HCT116 (cell line): ENCODE measurements around the gene CCDC81. TPM values are rescaled to one million over a fixed set of nuclear protein-coding genes. Genes with fewer than 3 reads are reported as not detected.

ENCODE experiments used
- ATAC-seq: fragments of 200-7000 bp; cut with Tn5 transposase; 2 replicates; pipeline ENCODE4 v1.9.1; 2020; ENCODE audit warnings: mild to moderate bottlenecking, moderate library complexity
- BruUV-seq: library from RNA; stranded (reverse); fragments of 400-500 nt; replicated peaks from 2 replicates; lab custom pipeline; 2021; lab: Mats Ljungman, UMichigan
- CTCF ChIA-PET: fragments of 300-600 bp; sonication (Branson Sonifier 250); formaldehyde crosslinking; loops from one replicate; lab custom pipeline; 2021; ENCODE audit warnings: antibody characterized with exemption; lab: Charles Lee
- POLR2A ChIA-PET: fragments of 300-600, 350-600 bp; sonication (Branson Sonifier 250); formaldehyde crosslinking; loops from one replicate; lab custom pipeline; 2021; ENCODE audit warnings: antibody characterized with exemption; lab: Charles Lee
- RAD21 ChIA-PET, 2 experiments: fragments of 300-600 bp; sonication (Branson Sonifier 250); formaldehyde crosslinking; loops; one replicate each; lab custom pipeline; 2023; ENCODE audit warnings: low total read pairs in 2 of 2; ENCODE audit not compliant: uncharacterized antibody in 2 of 2, unreplicated experiment in 2 of 2, low non-redundant PET in 1 of 2; lab: Charles Lee
- DNase-seq: peaks from one replicate; pipeline ENCODE4 v3.0.0-alpha.2; 2010; ENCODE audit warnings: low read depth, low spot score
- H2AFZ ChIP-seq: fragments of 200-600 bp; shearing (Covaris generic), sonication (generic); 2 replicates; pipeline ENCODE4 v1.6.1; 2017; ENCODE audit warnings: low read depth, mixed run types, mixed read lengths, antibody characterized with exemption, low read length; ENCODE audit not compliant: poor library complexity, severe bottlenecking
- H3K27ac ChIP-seq: 2 replicates; pipeline ENCODE4 v1.5.1; 2012; ENCODE audit warnings: low read depth, low read length
- H3K27me3 ChIP-seq: fragments of 200-600 bp; sonication (generic); 2 replicates; pipeline ENCODE4 v1.6.1; 2016; ENCODE audit warnings: mixed run types, low read length, mixed read lengths; ENCODE audit not compliant: insufficient read depth
- H3K36me3 ChIP-seq, 2 experiments: fragments of 200-500 bp in 1 of 2; fragments of 200-600 bp in 1 of 2; sonication (Bioruptor generic) in 1 of 2; sonication (generic) in 1 of 2; 2 replicates each; pipeline versions ENCODE4 v1.5.1 to v1.6.1; 2014 to 2016; ENCODE audit warnings: low read length in 2 of 2, inconsistent platforms in 1 of 2, mixed read lengths in 1 of 2, mixed run types in 1 of 2; ENCODE audit not compliant: insufficient read depth in 2 of 2, control insufficient read depth in 1 of 2
- H3K4me1 ChIP-seq, 2 experiments: fragments of 200-600 bp in 1 of 2; sonication (generic) in 1 of 2; 2 replicates each; pipeline versions ENCODE4 v1.5.1 to v1.6.1; 2012 to 2017; ENCODE audit warnings: low read length in 2 of 2, inconsistent platforms in 1 of 2, mild to moderate bottlenecking in 1 of 2, mixed read lengths in 1 of 2, mixed run types in 1 of 2, moderate library complexity in 1 of 2; ENCODE audit not compliant: insufficient read depth in 2 of 2, control insufficient read depth in 1 of 2
- H3K4me2 ChIP-seq: fragments of 200-600 bp; sonication (generic); 2 replicates; pipeline ENCODE4 v1.6.1; 2017; ENCODE audit warnings: mixed run types, low read length, mixed read lengths
- H3K4me3 ChIP-seq, 2 experiments: fragments of 200-600 bp in 1 of 2; sonication (generic) in 1 of 2; replicated peaks in 1 of 2; 2 replicates each; pipeline ENCODE4 v1.5.1; 2011 to 2016; ENCODE audit warnings: low read length in 2 of 2, control low read depth in 1 of 2, low read depth in 1 of 2, mild to moderate bottlenecking in 1 of 2, mixed read lengths in 1 of 2, mixed run types in 1 of 2
- H3K79me2 ChIP-seq: fragments of 200-600 bp; sonication (generic); 2 replicates; pipeline ENCODE4 v1.6.1; 2017; ENCODE audit warnings: mild to moderate bottlenecking, mixed run types, low read length, moderate library complexity, mixed read lengths; ENCODE audit not compliant: insufficient read depth
- H3K9ac ChIP-seq: fragments of 200-600 bp; sonication (generic); 2 replicates; pipeline ENCODE4 v1.6.1; 2016; ENCODE audit warnings: low read length, mixed read lengths
- H3K9me2 ChIP-seq: fragments of 200-600 bp; sonication (generic), shearing (Covaris generic); 2 replicates; pipeline ENCODE4 v1.6.1; 2017; ENCODE audit warnings: mixed run types, mild to moderate bottlenecking, moderate library complexity; ENCODE audit not compliant: insufficient read depth
- H3K9me3 ChIP-seq, 2 experiments: fragments of 200-500 bp in 1 of 2; fragments of 200-600 bp in 1 of 2; sonication (Bioruptor generic) in 1 of 2; sonication (generic) in 1 of 2; 2 replicates each; pipeline ENCODE4 v1.6.1; 2014 to 2017; ENCODE audit warnings: low read length in 2 of 2, mixed read lengths in 2 of 2, inconsistent platforms in 1 of 2, low read depth in 1 of 2, mild to moderate bottlenecking in 1 of 2, mixed run types in 1 of 2, moderate library complexity in 1 of 2; ENCODE audit not compliant: control insufficient read depth in 1 of 2, insufficient read depth in 1 of 2
- H4K20me1 ChIP-seq: fragments of 200-600 bp; sonication (generic), shearing (Covaris generic); 2 replicates; pipeline ENCODE4 v1.6.1; 2017; ENCODE audit warnings: mixed run types, mild to moderate bottlenecking, moderate library complexity; ENCODE audit not compliant: insufficient read depth
- CBX3 ChIP-seq: IDR thresholded peaks from 2 replicates; pipeline ENCODE4 v1.6.1; 2012; ENCODE audit warnings: low read depth
- EZH2 ChIP-seq: fragments of 200-600 bp; sonication (generic); IDR thresholded peaks from 2 replicates; pipeline ENCODE4 v1.6.1; 2017; ENCODE audit warnings: antibody characterized with exemption, mixed run types
- EZH2phosphoT487 ChIP-seq: fragments of 200-600 bp; IDR thresholded peaks from 2 replicates; pipeline ENCODE4 v1.6.1; 2018; ENCODE audit warnings: antibody characterized with exemption, borderline replicate concordance
- FOSL1 ChIP-seq: IDR thresholded peaks from 2 replicates; pipeline ENCODE4 v1.6.1; 2012; ENCODE audit warnings: low read depth
- POLR2A ChIP-seq: IDR thresholded peaks from 2 replicates; pipeline ENCODE4 v1.7.0; 2011; ENCODE audit warnings: borderline replicate concordance; ENCODE audit not compliant: insufficient read depth, insufficient read length; ENCODE audit errors: extremely low read depth
- RAD21 ChIP-seq: IDR thresholded peaks from 2 replicates; pipeline ENCODE4 v1.6.1; 2012; ENCODE audit warnings: low read depth, mild to moderate bottlenecking
- SIN3A ChIP-seq: IDR thresholded peaks from 2 replicates; pipeline ENCODE4 v1.6.1; 2012; ENCODE audit warnings: low read depth
- SP1 ChIP-seq: IDR thresholded peaks from 2 replicates; pipeline ENCODE4 v1.6.1; 2012; ENCODE audit warnings: low read depth
- TCF7L2 ChIP-seq: IDR thresholded peaks from 2 replicates; pipeline ENCODE4 v1.7.0; 2011; ENCODE audit warnings: borderline replicate concordance, inconsistent platforms; ENCODE audit not compliant: insufficient read depth, insufficient read length; ENCODE audit errors: extremely low read depth
- ZNF274 ChIP-seq: fragments of 200-500 bp; sonication (Bioruptor generic); IDR thresholded peaks from 2 replicates; pipeline ENCODE4 v1.6.1; 2014; ENCODE audit warnings: mild to moderate bottlenecking, low read depth, low read length, inconsistent platforms
- intact Hi-C: fragments of 100-400 bp; cut with micrococcal nuclease; formaldehyde crosslinking; loops from 2 replicates; pipeline ENCODE4 v1.10.0; 2022
- total RNA-seq: library from RNA; stranded (reverse); gene quantifications from one replicate; pipeline ENCODE4 v1.2.1, GENCODE V29; 2021; ENCODE audit not compliant: unreplicated experiment
- TF ChIP-seq, protein P1 (sequence below): IDR thresholded peaks from 2 replicates; pipeline ENCODE4 v1.6.1; 2012
- TF ChIP-seq, protein P2 (sequence below): IDR thresholded peaks from 2 replicates; pipeline ENCODE4 v1.6.1; 2012
- TF ChIP-seq, protein P3 (sequence below): IDR thresholded peaks from 2 replicates; pipeline ENCODE4 v1.6.1; 2012; ENCODE audit warnings: low read depth

Gene CCDC81
- total RNA-seq, 1 experiment from 2014 or later: 0.69 TPM

DNA sequence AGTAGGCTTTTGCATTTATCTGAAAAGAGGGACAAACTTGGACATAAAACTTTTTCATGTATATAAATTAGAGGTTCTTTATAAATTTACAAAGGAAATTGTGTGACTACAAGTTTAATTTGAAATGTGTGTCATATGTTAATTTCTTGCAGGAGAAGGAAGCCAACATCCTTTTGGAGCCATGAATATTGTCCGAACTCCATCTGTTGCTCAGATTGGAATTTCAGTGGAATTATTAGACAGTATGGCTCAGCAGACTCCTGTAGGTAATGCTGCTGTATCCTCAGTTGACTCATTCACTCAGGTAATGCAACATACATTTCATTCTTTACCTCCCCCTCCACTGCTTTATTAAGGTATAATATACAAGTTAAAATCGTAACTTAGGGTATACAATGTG lies 37.5 kb upstream of the CCDC81 start:
- H2AFZ ChIP-seq: no peak overlapping the region
- no peak for ATAC-seq
- ChIA-PET POLR2A (no interaction called here), CTCF (no interaction called here), RAD21 (no interaction called here)
- H3K27me3 ChIP-seq: no peaks in the 10 kb centered on the region
- no peak for DNase-seq
- H3K4me2 ChIP-seq: no peak overlapping the region
- H3K4me3 ChIP-seq: no peak overlapping the region
- H3K79me2 ChIP-seq: peaks cover 9% of the 10 kb centered on the region
- H3K4me1 ChIP-seq: peaks cover 0 to 10% of the 10 kb centered on the region in 2 experiments; a peak in 2 of 4 replicates
- no peaks in the 10 kb centered on the region for H3K9me3 ChIP-seq
- H4K20me1 ChIP-seq: no peaks in the 10 kb centered on the region
- no TSS peak for BruUV-seq
- intact Hi-C loops: no loop called here
- no peak overlapping the region for H3K9ac ChIP-seq
- H3K27ac ChIP-seq: no peak overlapping the region
- H3K36me3 ChIP-seq: peaks cover 0 to 5% of the 10 kb centered on the region in 2 experiments; a peak in 2 of 4 replicates
- no peaks in the 10 kb centered on the region for H3K9me2 ChIP-seq
- TF ChIP-seq, protein P1, sequence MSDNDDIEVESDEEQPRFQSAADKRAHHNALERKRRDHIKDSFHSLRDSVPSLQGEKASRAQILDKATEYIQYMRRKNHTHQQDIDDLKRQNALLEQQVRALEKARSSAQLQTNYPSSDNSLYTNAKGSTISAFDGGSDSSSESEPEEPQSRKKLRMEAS: no peak
- TF ChIP-seq CBX3 (no peak), SP1 (no peak), EZH2phosphoT487 (no peak), EZH2 (no peak), TCF7L2 (no peak), POLR2A (no peak), FOSL1 (no peak), ZNF274 (no peak), SIN3A (no peak), RAD21 (no peak)
- TF ChIP-seq, protein P2, sequence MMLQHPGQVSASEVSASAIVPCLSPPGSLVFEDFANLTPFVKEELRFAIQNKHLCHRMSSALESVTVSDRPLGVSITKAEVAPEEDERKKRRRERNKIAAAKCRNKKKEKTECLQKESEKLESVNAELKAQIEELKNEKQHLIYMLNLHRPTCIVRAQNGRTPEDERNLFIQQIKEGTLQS: no peak
- TF ChIP-seq, protein P3, sequence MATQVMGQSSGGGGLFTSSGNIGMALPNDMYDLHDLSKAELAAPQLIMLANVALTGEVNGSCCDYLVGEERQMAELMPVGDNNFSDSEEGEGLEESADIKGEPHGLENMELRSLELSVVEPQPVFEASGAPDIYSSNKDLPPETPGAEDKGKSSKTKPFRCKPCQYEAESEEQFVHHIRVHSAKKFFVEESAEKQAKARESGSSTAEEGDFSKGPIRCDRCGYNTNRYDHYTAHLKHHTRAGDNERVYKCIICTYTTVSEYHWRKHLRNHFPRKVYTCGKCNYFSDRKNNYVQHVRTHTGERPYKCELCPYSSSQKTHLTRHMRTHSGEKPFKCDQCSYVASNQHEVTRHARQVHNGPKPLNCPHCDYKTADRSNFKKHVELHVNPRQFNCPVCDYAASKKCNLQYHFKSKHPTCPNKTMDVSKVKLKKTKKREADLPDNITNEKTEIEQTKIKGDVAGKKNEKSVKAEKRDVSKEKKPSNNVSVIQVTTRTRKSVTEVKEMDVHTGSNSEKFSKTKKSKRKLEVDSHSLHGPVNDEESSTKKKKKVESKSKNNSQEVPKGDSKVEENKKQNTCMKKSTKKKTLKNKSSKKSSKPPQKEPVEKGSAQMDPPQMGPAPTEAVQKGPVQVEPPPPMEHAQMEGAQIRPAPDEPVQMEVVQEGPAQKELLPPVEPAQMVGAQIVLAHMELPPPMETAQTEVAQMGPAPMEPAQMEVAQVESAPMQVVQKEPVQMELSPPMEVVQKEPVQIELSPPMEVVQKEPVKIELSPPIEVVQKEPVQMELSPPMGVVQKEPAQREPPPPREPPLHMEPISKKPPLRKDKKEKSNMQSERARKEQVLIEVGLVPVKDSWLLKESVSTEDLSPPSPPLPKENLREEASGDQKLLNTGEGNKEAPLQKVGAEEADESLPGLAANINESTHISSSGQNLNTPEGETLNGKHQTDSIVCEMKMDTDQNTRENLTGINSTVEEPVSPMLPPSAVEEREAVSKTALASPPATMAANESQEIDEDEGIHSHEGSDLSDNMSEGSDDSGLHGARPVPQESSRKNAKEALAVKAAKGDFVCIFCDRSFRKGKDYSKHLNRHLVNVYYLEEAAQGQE: no peak
